Heart left ventricle (tissue), 16 donors: ENCODE measurements around the gene ANKRD17. TPM values are rescaled to one million over a fixed set of nuclear protein-coding genes. Genes with fewer than 3 reads are reported as not detected.

Experiments
- ATAC-seq, 4 donors: fragments of 200-7000 bp; cut with Tn5 transposase; one replicate each; pipeline ENCODE4 v1.9.1; 2020 to 2022; ENCODE audit warnings: moderate library complexity in 4 of 4, mild to moderate bottlenecking in 3 of 4, moderate number of reproducible peaks in 1 of 4
- DNase-seq, 5 donors: peaks; one replicate each; pipeline ENCODE4 v3.0.0-alpha.2; 2020
- H3K27ac ChIP-seq, 12 donors: fragments of 200-600 bp; sonication (generic) in 4 of 12; one replicate each; pipeline versions ENCODE4 v1.5.0 to v1.8.0; 2016 to 2022; ENCODE audit warnings: mild to moderate bottlenecking in 2 of 12
- H3K27me3 ChIP-seq, 9 donors: fragments of 200-600 bp; sonication (generic) in 2 of 9; one replicate each; pipeline versions ENCODE4 v1.5.1 to v1.8.0; 2016 to 2022; ENCODE audit warnings: mild to moderate bottlenecking in 3 of 9
- H3K36me3 ChIP-seq, 9 donors: fragments of 200-600 bp; sonication (generic) in 2 of 9; one replicate each; pipeline versions ENCODE4 v1.5.0 to v1.8.0; 2018 to 2022; ENCODE audit warnings: mild to moderate bottlenecking in 2 of 9
- H3K4me1 ChIP-seq, 12 donors: fragments of 200-600 bp; sonication (generic) in 4 of 12; one replicate each; pipeline versions ENCODE4 v1.5.0 to v1.8.0; 2016 to 2022; ENCODE audit warnings: mild to moderate bottlenecking in 3 of 12
- H3K4me3 ChIP-seq, 12 donors: fragments of 200-600 bp; sonication (generic) in 4 of 12; one replicate each; pipeline versions ENCODE4 v1.5.0 to v1.8.0; 2017 to 2022; ENCODE audit warnings: mild to moderate bottlenecking in 9 of 12, moderate library complexity in 4 of 12
- H3K9me3 ChIP-seq, 12 donors: fragments of 200-600 bp; sonication (generic) in 4 of 12; one replicate each; pipeline versions ENCODE4 v1.5.0 to v1.8.0; 2016 to 2022; ENCODE audit warnings: mild to moderate bottlenecking in 1 of 12
- CTCF ChIP-seq, 12 donors: fragments of 200-600 bp; sonication (generic) in 4 of 12; IDR thresholded peaks; one replicate each; pipeline versions ENCODE4 v1.5.0 to v1.8.0; 2018 to 2022; ENCODE audit warnings: antibody characterized with exemption in 12 of 12, mild to moderate bottlenecking in 5 of 12
- POLR2A ChIP-seq, 2 donors: fragments of 450-650 bp; IDR thresholded peaks; one replicate each; pipeline ENCODE4 v1.6.1; 2017; ENCODE audit warnings: antibody characterized with exemption in 2 of 2, mild to moderate bottlenecking in 2 of 2, moderate library complexity in 2 of 2
- WGBS, 4 donors: extraction: QIAGEN DNeasy Blood & Tissue Kit in 2 of 4; methylation state at CpG; one replicate each; pipeline versions ENCODE4 v1.1.5 to v1.1.7; 2013 to 2018; 5-methylcytosine and 5-hydroxymethylcytosine counted together
- intact Hi-C, 10 donors: fragments of 100-400 bp; cut with DNase I; formaldehyde crosslinking; loops; one replicate each; pipeline versions ENCODE4 v1.11.1 to v1.14.2; 2022
- polyA plus RNA-seq, 2 donors: library from polyadenylated mRNA; stranded (reverse); fragments of 200-250 nt; gene quantifications; one replicate each; pipeline ENCODE4 v1.2.3, GENCODE V29; 2013
- total RNA-seq, 9 donors: library from RNA; depleted of rRNA in 2 of 9; stranded (reverse); fragments of >200 nt in 2 of 9; fragmentation: NEBNext Ultra II Directional in 3 of 9; extraction: Animal tissue kit (Norgen Biotek cat#: 25700) in 3 of 9; gene quantifications; one replicate each; pipeline versions ENCODE4 v1.1.0 to v1.2.4, GENCODE V29; 2016 to 2023
- donor health status: ischemic (EF 13 %, LVEDD 7.1; RV severe dilation, severe dysfunction).
- donor health status: healthy with polysubstance abuse.
- donor health status: DM: no; HTN: yes; CAD: no.
- donor health status: DM: no; HTN: no; CAD: no.
- donor health status: ischemic (EF 25% LVEDD 6.9; RV normal size, moderate dysfunction).
- donor health status: ischemic (EF 25% LVEDD 5.7; RV mildly dilated, moderate dysfunction).
- donor health status: healthy.
- donor health status: DM: yes; HTN: yes; CAD: no.
- donor health status: ischemic (EF 35%, LVEDD 5.7; RV mildly dilated, moderate dysfunction).
- donor health status: nonischemic (EF 11% LVEDD 7.7; RV severe dilation, severe dysfunction).
- donor health status: DM: yes; HTN: yes; CAD: no.
- donor health status: PGD.
- donor health status: ischemic (EF 29% LVEDD 5.4; RV normal size, mild dysfunction).
- donor health status: nonischemic (EF 23%, LVEDD 6.1; RV moderate dilation, normal function).

Gene ANKRD17
- total and polyA plus RNA-seq, 11 donors = 13.0 to 67.1 (median 55.3) TPM

- H3K27ac ChIP-seq = no peak overlapping the region
- peaks cover 0 to 4% (median 0%) of the 10 kb centered on the region in 9 donors for H3K36me3 ChIP-seq
- no peak overlapping the region for H3K4me3 ChIP-seq
- intact Hi-C loops = no loop called here
- no peak for DNase-seq
- no peak for ATAC-seq
- peaks cover 0 to 31% (median 6%) of the 10 kb centered on the region in 12 donors for H3K4me1 ChIP-seq
- no peaks in the 10 kb centered on the region for H3K27me3 ChIP-seq
- no peaks in the 10 kb centered on the region for H3K9me3 ChIP-seq
- no peak for TF ChIP-seq POLR2A (IDR thresholded peaks at IDR 0.05)
- no peak for TF ChIP-seq CTCF (IDR thresholded peaks at IDR 0.05)
Measured at GRCh38 chr4:73185903-73186302, 72.7 kb downstream of the ANKRD17 start.

GRCh38 chr4:73181231-73181630 is 77.4 kb downstream of the ANKRD17 start:
- intact Hi-C loops = no loop called here
- Histone ChIP-seq H3K4me1 (peaks cover 0 to 35% (median 12%) of the 10 kb centered on the region in 12 donors), H3K27me3 (no peaks in the 10 kb centered on the region), H3K36me3 (peaks cover 0 to 13% (median 7%) of the 10 kb centered on the region in 9 donors), H3K27ac (no peak overlapping the region), H3K4me3 (no peak overlapping the region), H3K9me3 (no peaks in the 10 kb centered on the region)
- TF ChIP-seq CTCF (IDR thresholded peaks at IDR 0.05) = no peak
- TF ChIP-seq POLR2A (IDR thresholded peaks at IDR 0.05) = no peak
- 88 to 93% (median 90%) methylated on average over 3 of the region's 3 CpGs for WGBS, 4 donors
- DNase-seq = no peak
- no peak for ATAC-seq

GRCh38 chr4:73178389-73178788 is 80.2 kb downstream of the ANKRD17 start:
- H3K36me3 ChIP-seq = peaks cover 0 to 33% (median 15%) of the 10 kb centered on the region in 9 donors
- ATAC-seq = no peak
- DNase-seq = no peak
- no peaks in the 10 kb centered on the region for H3K27me3 ChIP-seq
- TF ChIP-seq CTCF (IDR thresholded peaks at IDR 0.05) = no peak
- TF ChIP-seq POLR2A (IDR thresholded peaks at IDR 0.05) = no peak
- H3K27ac ChIP-seq = no peak overlapping the region
- H3K9me3 ChIP-seq = peaks cover 0 to 15% (median 0%) of the 10 kb centered on the region in 12 donors
- intact Hi-C loops = no loop called here
- peaks cover 0 to 33% (median 12%) of the 10 kb centered on the region in 12 donors for H3K4me1 ChIP-seq
- no peak overlapping the region for H3K4me3 ChIP-seq
- WGBS, 4 donors = 70 to 85% (median 81%) methylated on average over 5 of the region's 5 CpGs

- H3K9me3 ChIP-seq = peaks cover 0 to 30% (median 0%) of the 10 kb centered on the region in 12 donors
- H3K27me3 ChIP-seq = no peaks in the 10 kb centered on the region
- DNase-seq (no peak), ATAC-seq (no peak)
- H3K36me3 ChIP-seq = peaks cover 0 to 93% (median 56%) of the 10 kb centered on the region in 9 donors
- no peak overlapping the region for H3K4me3 ChIP-seq
- no peak for TF ChIP-seq CTCF (IDR thresholded peaks at IDR 0.05)
- TF ChIP-seq POLR2A (IDR thresholded peaks at IDR 0.05) = no peak
- no peak overlapping the region for H3K27ac ChIP-seq
- intact Hi-C loops = no loop called here
- H3K4me1 ChIP-seq = peaks cover 0 to 13% (median 2%) of the 10 kb centered on the region in 12 donors
- WGBS, 4 donors = 94 to 97% (median 95%) methylated on average over 2 of the region's 2 CpGs
Measured at GRCh38 chr4:73172161-73172560, 86.4 kb downstream of the ANKRD17 start.
